CD1c-positive myeloid dendritic cell (primary cell): ENCODE results near the gene PHTF1.

ENCODE experiments used
- DNase-seq: peaks from one replicate; pipeline ENCODE4 v3.0.0-alpha.2; 2016; ENCODE audit errors: extremely low spot score

PHTF1 gene

DNA sequence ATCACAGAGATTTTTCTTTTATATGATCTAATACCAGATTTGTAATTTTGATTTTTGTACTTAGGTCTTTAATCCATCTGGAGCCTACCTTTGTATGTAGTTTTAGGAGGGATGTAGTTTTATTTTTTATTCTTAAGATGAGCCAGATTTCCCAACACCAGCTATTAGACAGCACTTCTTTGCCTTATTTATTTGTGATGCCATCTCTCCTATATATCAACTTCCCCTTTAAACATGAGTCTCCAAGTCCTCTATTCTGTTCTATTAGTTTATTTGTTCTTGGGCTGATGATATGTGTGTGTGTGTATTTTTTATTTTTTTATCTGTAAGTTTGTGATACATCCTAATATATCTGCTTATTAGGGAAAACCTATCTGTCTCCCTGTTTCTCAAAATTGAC lies 94.2 kb downstream of the PHTF1 start:
- DNase-seq = no peak

DNA sequence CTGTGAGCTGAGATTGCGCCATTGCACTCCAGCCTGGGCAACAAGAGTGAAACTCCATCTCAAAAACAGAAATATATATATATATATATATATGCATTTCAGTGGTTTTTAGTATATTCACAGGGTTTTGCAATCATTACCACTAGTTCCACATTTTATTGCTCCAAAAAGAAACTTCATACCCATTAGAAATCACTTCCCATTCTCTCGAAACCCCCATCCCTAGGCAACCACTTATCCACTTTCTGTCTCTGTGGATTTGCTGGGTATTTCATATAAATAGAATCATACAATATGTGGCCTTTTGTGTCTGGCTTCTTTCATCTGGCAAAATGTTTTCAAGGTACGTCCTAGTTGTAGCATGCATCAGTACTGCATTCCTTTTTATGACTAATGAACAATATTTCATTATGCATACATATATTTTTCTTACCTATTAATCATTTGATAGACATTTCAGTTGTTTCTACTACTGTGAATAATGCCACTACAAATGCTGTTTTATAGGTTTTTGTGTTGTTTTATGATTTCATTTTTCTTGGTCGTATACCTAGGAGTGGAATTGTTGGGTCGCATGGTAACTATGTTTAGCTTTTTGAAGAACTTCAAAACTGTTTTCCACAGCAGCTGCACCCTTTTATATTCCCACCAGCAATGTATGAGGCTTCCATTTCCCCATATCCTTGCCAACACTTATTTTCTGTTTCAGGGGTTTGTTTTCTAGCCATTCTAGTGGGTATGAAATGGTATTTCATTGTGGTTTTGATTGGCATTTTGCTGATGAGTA lies 95.9 kb downstream of the PHTF1 start:
- DNase-seq = peak; percentile 70

DNA sequence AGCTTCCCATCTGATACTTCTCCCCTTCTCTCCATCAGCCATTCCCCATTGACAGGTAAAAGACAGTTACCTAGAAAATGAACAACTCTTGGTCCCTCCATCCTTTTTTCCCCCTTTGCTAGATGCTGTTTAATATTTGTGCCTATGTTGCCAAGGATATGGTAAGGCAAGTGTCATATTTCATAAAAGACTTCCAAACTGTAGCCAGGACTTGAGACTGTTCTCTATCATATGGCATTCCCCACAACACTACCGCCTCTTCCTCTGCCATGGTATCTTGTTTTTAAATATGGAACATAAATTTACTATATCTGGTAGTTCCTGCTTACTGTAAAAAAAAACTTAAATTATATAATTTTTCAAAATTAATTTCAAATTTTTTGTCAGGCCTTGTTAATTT lies 97.2 kb downstream of the PHTF1 start:
- DNase-seq = no peak

DNA sequence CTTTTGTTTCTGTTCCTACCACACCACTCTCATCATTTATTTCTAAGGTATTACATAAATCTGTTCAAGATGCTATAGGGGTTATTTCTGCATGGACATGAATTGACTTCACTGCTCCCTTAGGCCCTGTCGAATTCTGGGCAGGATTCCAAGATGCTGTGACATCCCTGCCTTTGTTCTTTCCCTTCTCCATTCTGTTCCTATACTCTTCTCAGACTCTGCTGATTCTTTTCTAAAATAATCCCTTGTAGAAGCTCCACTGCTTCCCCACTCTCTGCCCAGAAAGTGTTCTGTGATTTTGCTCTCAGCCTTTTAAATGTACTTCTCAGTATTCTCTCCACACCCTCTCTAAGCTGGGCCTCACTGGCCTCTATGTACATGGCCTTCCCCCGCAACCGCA lies 99.2 kb downstream of the PHTF1 start:
- DNase-seq = no peak

DNA sequence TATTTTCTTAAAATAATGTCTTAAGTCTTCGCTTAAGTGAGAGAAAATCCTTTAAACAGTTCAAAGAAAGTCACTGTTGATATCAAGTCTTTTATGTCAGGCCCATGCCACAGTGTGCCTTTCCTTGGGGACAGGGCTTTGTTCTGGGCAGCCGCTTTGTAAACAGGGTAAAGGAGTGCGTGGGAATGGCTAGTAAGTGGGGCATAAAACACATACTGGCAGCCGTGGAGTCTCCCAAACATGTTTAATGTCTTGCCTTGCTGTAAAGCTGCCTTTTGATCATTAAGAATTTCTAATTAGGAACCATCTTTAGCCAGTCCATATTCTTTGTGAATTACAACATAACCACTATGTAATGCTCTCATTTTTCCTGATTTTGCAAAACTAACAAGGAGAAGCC lies 99.7 kb downstream of the PHTF1 start:
- no peak for DNase-seq

DNA sequence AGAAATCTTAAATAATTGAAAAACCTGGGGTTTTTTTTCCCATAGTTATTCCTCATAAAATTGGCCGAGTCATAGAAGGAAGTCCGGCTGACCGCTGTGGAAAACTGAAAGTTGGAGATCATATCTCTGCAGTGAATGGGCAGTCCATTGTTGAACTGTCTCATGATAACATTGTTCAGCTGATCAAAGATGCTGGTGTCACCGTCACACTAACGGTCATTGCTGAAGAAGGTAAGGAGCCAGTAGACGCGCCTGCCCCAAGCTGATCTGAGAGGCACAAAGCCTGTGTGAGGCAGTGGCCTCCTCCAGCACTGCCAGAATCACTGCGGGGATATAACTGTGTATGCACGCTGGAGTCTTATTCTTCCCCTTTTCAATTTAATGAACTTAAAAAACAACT lies 100.3 kb downstream of the PHTF1 start:
- DNase-seq = no peak

DNA sequence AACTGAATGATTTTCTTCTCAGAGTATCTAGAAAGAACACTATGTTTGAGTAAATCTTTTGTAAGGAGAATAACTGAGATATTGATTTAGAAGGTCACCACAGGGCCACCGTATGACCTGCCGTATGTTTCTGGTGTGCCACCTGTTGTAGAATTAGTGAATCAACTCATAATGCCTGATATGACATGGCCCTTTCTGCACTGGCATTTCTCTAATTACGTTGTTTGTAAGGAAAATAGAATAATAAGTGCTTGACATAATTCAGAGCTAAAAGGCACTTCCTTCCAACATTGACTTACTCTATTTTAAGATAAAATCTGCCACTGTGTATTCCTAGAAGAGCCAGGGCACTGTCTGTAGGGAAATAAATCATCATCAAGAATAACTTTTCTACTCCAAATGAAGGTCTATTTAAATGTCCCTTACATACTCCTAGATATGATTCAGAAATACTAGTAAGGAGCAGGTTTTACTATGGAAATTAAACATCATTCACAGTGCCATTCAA lies 101.7 kb downstream of the PHTF1 start:
- DNase-seq = no peak

DNA sequence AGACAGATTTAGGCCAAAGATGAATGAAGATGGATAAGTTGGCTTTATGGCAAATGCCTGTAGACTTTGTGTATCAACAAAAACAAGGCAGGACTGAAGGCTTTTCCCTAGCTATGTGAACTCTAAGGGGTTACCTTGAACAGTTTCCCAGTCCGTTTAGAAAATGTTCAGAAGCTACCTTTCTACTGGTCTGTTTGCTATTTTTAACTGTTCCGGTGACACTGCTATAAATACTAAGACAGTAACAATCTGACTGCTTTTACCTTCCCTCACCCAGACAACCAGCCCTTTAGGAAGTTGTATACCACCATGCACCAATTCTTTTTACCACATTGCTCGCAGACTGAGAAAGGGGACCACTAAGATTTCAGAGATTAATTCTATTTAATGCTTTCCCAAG lies 102.2 kb downstream of the PHTF1 start:
- no peak for DNase-seq

DNA sequence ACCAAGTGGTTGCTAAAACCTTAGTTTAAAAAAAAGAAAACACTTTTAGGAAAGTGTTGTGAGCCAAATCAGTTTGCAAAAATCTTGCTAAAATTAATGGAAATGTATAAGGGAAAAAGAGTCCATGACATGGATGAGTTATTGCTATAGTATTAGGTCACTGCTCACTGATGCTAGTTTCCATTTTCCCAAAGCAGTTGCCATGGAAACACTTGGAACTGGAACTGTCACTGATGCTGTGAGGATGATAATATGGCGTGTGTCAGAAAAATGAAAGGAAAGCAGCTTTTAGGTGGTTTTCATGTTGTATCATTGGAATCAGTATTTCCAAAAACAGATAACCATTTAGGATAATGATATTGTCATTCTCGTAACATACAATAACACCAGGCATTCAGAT lies 104.4 kb downstream of the PHTF1 start:
- no peak for DNase-seq

DNA sequence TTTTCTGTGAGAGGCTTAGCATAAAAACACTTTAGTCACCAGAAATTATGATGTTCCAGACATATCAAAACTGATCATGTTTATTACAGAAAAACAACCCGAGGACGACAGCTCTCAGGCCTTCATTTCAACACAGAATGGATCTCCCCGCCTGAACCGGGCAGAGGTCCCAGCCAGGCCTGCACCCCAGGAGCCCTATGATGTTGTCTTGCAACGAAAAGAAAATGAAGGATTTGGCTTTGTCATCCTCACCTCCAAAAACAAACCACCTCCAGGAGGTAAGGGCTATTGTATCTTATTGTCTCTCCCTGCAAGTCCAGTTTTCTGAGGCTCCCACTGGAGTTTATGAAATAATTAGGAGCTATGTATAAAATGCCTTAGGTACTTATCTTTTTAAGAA lies 105.5 kb downstream of the PHTF1 start:
- no peak for DNase-seq

DNA sequence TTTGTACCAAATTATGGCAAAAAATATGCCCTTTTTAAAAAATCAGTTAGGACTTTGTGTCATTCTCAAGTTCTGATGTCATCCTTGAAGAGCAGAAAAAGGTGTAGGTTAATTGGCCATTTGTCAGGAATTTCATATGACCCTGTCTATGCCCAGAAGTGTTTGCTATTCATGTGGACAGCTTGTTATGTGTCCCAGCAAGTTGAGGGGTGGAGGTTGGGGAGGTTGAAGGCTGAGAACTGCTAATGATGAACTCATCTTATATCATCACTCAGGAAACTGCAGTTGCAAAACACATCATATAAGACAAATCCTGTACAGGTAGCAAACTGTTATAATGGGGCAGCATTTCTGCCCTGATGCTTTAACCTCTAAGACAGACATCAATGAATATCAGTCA lies 106.5 kb downstream of the PHTF1 start:
- DNase-seq = no peak

DNA sequence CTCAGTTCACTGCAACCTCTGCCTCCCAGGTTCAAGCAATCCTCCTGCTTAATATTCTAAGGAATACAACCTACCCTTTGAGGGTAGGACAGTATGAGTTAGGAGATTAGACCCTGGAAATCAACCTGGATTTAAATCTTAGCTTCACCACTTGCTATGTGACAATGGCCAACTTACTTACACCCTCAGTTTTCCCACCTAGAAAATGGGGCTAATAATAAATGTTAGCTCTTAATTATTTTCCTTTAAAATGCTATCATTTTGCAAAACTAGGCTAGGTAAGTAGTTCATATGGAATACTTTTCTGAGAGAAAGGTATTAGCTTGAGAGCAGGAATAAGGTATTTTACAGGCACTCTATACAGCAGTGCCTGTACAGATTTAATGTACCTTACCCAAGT lies 110.8 kb downstream of the PHTF1 start:
- no peak for DNase-seq

DNA sequence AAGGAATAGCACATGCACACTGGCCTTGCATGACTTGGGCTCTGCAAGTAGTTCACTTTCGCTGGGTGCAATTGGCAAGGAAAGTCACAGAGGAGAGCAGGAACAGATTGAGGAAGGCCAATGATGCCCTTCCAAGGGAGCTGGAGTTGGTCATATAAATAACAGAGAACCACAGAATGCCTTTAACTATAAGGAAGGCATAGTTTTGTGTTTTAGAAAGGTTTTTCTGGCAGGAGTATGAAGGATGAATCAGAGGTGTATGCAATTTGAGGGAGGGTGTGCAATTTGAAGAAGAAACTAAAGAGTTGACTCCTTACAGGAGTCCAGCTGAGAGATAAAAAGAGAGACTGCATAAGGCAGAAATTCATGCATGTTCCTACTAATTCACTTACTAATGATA lies 112.1 kb downstream of the PHTF1 start:
- no peak for DNase-seq
